Activated T-cell treated with anti-CD3 and anti-CD28 coated beads, Interleukin-2, amount 50 U/mL, for 4 hours (primary cell): ENCODE results near the gene RIMBP2. TPM values are rescaled to one million over a fixed set of nuclear protein-coding genes. Genes with fewer than 3 reads are reported as not detected.

ENCODE experiments used
- ATAC-seq, 2 donors: fragments of 200-7000 bp; cut with Tn5 transposase; one replicate each; pipeline ENCODE4 v1.10.0; 2021
- DNase-seq: peaks from one replicate; pipeline ENCODE4 v3.0.0-alpha.2; 2020
- H3K27me3 Mint-ChIP-seq: one replicate; pipeline ENCODE4 v1.8.0; 2021; ENCODE audit warnings: low read depth, mixed read lengths
- H3K36me3 Mint-ChIP-seq: one replicate; pipeline ENCODE4 v1.8.0; 2022; ENCODE audit warnings: mixed read lengths; ENCODE audit not compliant: insufficient read depth
- H3K4me1 Mint-ChIP-seq: one replicate; pipeline ENCODE4 v1.8.0; 2021; ENCODE audit warnings: low read depth, mixed read lengths
- H3K4me3 Mint-ChIP-seq: one replicate; pipeline ENCODE4 v1.8.0; 2021; ENCODE audit warnings: mild to moderate bottlenecking, moderate library complexity, mixed read lengths
- H3K9me3 Mint-ChIP-seq: one replicate; pipeline ENCODE4 v1.8.0; 2021; ENCODE audit warnings: mixed read lengths
- total RNA-seq, 3 donors: library from RNA; stranded (reverse); gene quantifications; one replicate each; pipeline ENCODE4 v1.2.1, GENCODE V29; 2021

Gene RIMBP2
- total RNA-seq, 3 donors from 2014 or later = not detected

DNA sequence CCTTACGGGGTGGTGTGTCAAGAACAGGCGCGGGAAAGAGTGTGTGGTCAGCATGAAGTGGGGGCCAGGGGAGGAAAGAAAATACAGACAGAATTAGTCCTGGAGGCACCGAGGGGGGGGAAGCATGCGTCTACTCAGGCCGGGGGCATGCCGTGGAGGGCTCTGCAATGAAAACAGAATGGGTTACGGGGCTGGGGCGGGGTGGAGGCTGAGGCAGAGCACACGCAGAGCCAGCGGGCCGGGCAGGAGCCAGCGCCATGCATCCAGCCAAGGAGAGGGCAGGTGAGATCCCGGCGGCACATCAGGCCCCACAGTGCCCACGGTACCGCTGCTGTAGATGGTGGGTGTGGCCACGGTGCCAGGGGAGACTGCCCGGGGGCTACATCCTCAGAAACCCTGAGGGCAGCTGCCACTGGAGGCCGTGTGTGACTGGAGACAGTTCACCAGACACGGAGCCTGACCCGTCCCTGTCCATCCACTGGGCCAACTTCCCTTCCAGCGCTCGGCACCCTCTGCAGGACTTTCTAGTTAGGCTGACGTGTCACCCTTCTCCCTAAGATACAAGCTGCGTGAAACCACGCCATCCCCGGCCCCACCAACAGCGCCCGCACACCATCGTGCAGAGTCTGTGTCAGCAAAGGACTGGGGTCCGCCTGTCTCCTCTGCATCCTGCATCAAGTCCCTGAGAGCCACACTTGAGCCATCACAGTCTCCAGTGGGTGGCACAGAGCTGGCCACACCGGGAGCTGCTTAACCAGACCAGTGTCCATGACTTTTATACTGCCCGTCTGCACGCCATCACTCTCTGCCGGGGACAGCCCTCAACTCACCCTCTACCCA is 291.0 kb downstream of the RIMBP2 start:
- ATAC-seq = no peak
- no peaks in the 10 kb centered on the region for H3K4me1 Mint-ChIP-seq
- no peaks in the 10 kb centered on the region for H3K36me3 Mint-ChIP-seq
- H3K27me3 Mint-ChIP-seq = no peaks in the 10 kb centered on the region
- DNase-seq = no peak
- H3K9me3 Mint-ChIP-seq = no peaks in the 10 kb centered on the region
- H3K4me3 Mint-ChIP-seq = no peak overlapping the region

DNA sequence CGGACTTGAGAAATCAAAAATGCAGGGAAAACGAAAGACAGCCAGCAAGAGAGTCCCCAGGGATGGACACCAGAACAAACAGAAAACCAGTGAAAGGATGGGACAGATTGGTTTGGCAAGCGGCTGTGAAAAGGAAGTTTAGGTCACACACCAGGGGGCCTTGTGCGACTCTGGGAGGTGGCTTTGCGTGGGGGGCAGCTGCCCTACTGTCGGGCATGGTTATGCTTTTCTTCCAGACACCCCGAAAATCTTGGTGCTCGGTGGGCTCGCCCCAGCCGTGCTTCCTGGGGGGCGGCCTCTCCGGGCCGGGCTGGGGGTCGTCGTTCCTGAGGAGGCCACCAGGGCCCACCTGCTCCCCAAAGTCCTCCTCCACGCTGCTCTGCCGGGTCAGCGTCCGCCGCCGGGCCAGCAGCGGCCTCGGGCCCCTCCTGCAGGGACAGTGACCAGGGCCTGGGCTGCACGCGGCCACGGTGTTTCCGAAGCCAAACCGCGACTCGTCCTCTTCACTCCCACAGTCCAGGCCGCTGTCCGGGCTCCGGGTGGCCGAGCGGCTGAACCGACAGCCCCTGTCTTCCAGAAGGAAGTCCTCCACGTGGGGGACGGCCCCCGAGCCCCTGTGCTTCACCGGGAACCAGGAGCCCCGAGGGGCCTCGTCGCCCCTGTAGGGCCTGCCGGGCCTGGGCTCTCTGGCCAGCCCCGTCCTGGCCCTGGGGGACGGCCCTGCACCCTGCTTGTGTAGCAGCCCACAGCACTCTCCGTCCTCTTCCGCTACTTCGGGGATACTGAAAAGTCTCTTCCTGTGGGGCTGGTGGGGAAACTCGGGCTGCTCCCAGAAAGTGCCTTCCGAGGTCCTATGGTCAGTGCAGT is 291.9 kb downstream of the RIMBP2 start:
- Mint-ChIP-seq H3K27me3 (peaks cover 2% of the 10 kb centered on the region), H3K4me3 (no peak overlapping the region), H3K4me1 (no peaks in the 10 kb centered on the region), H3K9me3 (no peaks in the 10 kb centered on the region), H3K36me3 (no peaks in the 10 kb centered on the region)
- DNase-seq (no peak), ATAC-seq (no peak)

DNA sequence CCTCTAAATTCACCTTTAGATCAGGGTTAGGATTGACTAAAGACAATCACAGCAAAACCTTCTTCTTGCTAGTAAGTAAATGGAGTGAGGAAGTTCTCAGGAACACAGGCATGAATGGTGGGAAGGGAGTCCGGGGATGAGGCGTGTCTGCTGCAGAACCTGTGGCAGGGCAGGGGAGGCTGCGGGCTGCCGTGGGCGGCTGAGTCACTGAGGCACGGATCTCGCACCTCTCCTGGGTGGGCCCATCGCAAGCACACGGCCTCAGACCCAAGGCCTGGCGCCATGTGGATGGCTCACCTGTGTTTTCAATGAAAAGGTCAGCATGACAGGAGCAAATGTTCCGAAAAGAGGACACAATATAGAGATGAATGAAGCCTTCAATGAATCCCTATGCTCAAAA is 293.0 kb downstream of the RIMBP2 start:
- no peaks in the 10 kb centered on the region for H3K4me1 Mint-ChIP-seq
- H3K27me3 Mint-ChIP-seq = peaks cover 2% of the 10 kb centered on the region
- H3K9me3 Mint-ChIP-seq = no peaks in the 10 kb centered on the region
- ATAC-seq = no peak
- no peak for DNase-seq
- H3K36me3 Mint-ChIP-seq = no peaks in the 10 kb centered on the region
- no peak overlapping the region for H3K4me3 Mint-ChIP-seq

DNA sequence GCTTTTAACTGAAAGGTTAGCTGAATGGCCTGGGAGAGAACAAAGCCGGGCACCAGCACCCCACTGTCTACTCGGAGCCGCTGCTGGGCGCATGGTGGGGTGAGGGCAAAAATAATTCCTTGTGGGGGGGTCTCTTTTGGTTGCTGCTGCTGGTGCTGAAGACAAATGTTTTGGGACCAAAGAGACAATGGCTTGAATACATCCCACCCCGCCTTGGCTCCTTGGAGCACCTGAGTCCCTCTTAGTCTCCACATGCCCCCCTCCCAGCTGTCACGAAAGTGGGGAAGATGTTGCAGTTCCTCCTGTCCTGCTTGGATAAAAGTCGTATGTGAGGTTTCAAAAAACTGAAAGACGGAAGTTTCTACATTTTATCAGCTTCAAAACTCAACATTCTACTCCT is 293.4 kb downstream of the RIMBP2 start:
- no peak for ATAC-seq
- Mint-ChIP-seq H3K4me3 (no peak overlapping the region), H3K4me1 (no peaks in the 10 kb centered on the region), H3K9me3 (no peaks in the 10 kb centered on the region), H3K36me3 (no peaks in the 10 kb centered on the region), H3K27me3 (peaks cover 2% of the 10 kb centered on the region)
- no peak for DNase-seq

DNA sequence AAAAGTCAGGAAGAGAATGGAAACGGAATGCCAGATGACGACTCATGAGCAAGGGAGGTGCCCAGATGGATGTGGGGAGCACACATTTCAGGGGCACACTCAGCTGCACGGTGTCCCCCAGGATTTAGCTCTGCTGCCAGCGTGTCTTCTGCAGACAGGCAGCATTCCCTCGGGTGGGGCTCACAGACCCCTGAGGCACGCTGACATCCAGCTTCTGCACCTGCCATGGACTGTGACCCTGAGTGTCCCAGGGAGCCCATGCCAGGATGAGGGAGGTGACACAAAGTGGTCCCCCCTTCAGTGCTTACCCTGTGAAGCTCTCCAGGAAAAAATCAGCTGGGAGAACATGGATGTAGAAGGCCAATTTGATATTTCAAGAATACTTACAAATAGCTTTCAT is 294.2 kb downstream of the RIMBP2 start:
- Mint-ChIP-seq H3K27me3 (peaks cover 2% of the 10 kb centered on the region), H3K36me3 (no peaks in the 10 kb centered on the region), H3K4me3 (no peak overlapping the region), H3K4me1 (no peaks in the 10 kb centered on the region), H3K9me3 (no peaks in the 10 kb centered on the region)
- ATAC-seq (no peak), DNase-seq (no peak)

DNA sequence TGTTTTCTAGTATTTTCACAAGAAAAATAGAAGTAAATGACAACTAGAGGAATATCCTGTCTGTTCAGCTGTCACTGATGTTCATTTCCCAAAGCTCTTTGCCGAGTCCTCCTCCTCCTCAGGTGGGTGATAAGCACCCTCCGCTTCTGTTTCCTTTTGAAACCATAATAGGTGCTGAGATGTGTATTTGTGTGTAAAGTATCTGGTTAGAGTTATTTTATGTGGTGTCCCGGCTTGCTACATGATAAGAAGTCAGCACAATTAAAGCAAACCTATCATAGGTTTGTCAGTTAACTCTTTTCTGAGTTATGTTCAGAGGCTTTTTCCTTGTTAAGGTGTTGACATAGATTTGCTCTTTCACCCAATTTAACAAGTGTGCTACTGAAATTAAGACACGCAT is 296.0 kb downstream of the RIMBP2 start:
- no peaks in the 10 kb centered on the region for H3K9me3 Mint-ChIP-seq
- H3K4me3 Mint-ChIP-seq = no peak overlapping the region
- DNase-seq (no peak), ATAC-seq (no peak)
- peaks cover 2% of the 10 kb centered on the region for H3K27me3 Mint-ChIP-seq
- no peaks in the 10 kb centered on the region for H3K36me3 Mint-ChIP-seq
- H3K4me1 Mint-ChIP-seq = no peaks in the 10 kb centered on the region

DNA sequence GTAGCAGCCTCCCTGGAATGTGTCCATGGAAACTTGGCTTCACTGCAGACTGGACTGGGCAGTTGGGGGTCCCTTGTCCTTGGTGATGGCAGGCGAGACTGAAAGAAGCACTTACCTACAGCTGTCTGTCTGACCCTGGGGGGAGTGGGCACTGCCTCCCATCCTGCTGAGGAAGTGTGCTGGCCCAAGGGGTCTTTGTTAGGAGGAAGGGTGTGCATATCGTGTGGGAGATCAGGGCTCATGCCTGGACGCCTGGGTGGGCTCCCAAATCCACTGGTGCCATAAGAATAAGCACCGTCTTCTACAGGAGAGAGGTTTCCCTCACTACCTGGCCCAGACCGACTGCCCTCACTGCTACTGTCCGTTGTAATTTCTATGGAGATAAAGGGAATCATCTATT is 297.0 kb downstream of the RIMBP2 start:
- no peaks in the 10 kb centered on the region for H3K36me3 Mint-ChIP-seq
- DNase-seq (no peak), ATAC-seq (no peak)
- H3K9me3 Mint-ChIP-seq = no peaks in the 10 kb centered on the region
- H3K4me1 Mint-ChIP-seq = no peaks in the 10 kb centered on the region
- H3K4me3 Mint-ChIP-seq = no peak overlapping the region
- H3K27me3 Mint-ChIP-seq = peaks cover 2% of the 10 kb centered on the region

DNA sequence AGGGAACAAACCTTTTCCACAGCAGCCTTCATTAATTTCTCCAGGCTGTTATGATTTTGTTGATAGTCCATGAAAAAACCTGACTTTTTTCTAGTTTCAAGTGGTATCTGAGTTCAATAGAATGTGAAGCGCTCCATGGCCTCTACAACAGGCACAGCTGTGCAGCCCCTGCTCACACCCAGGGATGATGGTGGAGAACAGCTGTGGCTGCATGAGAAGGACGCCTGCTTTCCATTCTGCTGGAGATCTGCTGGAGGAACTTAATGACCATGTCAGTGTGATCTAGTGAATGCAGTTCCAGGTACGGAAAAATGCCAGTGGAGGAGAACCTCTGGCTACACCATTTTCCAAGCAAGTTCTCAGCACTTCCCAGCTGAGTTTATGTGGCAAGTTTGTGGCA is 297.8 kb downstream of the RIMBP2 start:
- DNase-seq (no peak), ATAC-seq (no peak)
- H3K4me3 Mint-ChIP-seq = no peak overlapping the region
- H3K4me1 Mint-ChIP-seq = no peaks in the 10 kb centered on the region
- H3K36me3 Mint-ChIP-seq = no peaks in the 10 kb centered on the region
- peaks cover 2% of the 10 kb centered on the region for H3K27me3 Mint-ChIP-seq
- no peaks in the 10 kb centered on the region for H3K9me3 Mint-ChIP-seq

DNA sequence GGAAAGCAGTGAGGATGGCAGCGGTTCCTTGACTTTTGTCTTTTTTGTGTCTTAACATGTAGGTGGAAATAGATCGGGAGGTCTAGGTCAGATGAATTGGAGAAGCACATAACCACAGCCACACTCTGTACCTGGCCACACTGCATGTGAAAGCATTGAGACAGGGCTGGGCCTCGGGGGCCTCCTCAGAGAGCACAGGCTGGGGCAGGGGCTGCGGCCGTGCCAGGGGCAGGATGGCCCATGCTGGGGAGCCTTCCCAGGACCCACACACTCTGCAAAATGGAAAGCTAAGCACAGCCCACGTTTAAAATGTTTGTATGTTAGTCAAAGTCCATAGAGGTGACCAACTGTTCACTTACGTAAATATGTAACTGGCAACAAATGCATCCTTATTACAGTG is 301.7 kb downstream of the RIMBP2 start:
- Mint-ChIP-seq H3K27me3 (peaks cover under 1% of the 10 kb centered on the region), H3K9me3 (no peaks in the 10 kb centered on the region), H3K4me3 (no peak overlapping the region), H3K4me1 (no peaks in the 10 kb centered on the region), H3K36me3 (no peaks in the 10 kb centered on the region)
- DNase-seq = no peak
- ATAC-seq = no peak

DNA sequence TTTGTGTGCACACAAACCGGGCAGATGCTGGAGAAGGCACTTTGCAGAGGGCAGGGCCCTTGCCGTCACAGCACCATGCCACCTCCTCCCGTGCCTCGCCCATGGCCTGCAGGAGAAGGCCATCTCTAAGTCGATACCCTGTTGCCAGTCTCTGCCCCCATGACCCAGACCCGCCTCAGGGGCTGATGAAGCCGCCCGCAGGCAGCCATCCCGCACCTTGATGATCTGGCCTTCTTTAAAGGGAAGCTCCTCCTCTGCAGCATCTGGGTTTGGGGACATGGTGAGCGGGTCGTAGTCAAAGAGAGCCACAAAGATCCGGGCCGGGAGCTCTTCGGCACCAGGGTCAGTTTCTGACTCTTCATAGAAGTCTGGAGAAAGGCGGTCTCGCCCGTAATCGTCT is 302.2 kb downstream of the RIMBP2 start:
- Mint-ChIP-seq H3K9me3 (no peaks in the 10 kb centered on the region), H3K36me3 (no peaks in the 10 kb centered on the region)

DNA sequence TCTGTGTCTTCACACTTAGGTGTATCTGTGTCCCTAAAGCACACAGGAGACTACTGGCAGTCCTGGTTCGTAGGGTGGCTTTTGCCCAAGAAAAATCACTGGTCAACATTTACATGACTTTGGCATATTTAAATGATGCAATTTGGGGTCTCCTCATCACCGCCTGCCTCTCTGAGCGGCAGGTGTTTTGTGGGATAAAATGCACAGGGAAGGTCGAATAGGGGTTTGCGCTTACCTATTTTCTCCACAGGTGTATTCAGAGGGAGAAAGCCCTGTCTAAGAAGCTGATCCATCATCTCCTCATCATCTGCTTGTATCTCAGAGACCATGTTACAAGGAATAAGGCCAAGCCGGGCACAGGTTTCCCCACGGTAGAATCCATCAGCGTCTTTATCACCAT is 303.7 kb downstream of the RIMBP2 start:
- no peak for DNase-seq
- Mint-ChIP-seq H3K9me3 (no peaks in the 10 kb centered on the region), H3K36me3 (no peaks in the 10 kb centered on the region), H3K27me3 (no peaks in the 10 kb centered on the region), H3K4me1 (no peaks in the 10 kb centered on the region), H3K4me3 (no peak overlapping the region)
- ATAC-seq = no peak

More for the DNA sequence above, 302.2 kb downstream of the RIMBP2 start:
- Mint-ChIP-seq H3K27me3 (no peaks in the 10 kb centered on the region), H3K4me1 (no peaks in the 10 kb centered on the region), H3K4me3 (no peak overlapping the region)
- ATAC-seq = no peak
- no peak for DNase-seq

DNA sequence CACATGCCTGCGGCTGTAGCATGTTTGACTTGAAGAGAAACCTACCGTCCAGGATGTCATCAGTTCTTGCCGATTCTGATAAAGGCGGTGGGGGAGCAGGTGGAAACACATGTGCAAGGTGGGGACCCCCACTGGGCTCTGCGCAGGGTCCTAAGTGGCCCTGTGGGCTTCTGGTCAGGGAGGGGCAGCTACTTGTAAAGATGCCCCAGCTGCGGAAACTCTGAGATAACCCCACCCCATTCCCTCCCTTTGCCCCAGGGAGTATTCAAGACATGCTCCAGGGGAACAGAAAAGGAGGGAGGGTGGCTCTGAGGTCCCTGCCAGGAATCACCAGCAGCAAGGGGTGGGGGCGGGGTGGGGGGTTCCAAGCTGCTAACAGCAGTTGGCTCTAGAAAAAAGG is 310.8 kb downstream of the RIMBP2 start:
- H3K9me3 Mint-ChIP-seq = no peaks in the 10 kb centered on the region
- no peak overlapping the region for H3K4me3 Mint-ChIP-seq
- DNase-seq (no peak), ATAC-seq (no peak)
- no peaks in the 10 kb centered on the region for H3K36me3 Mint-ChIP-seq
- no peaks in the 10 kb centered on the region for H3K4me1 Mint-ChIP-seq
- H3K27me3 Mint-ChIP-seq = peaks cover 9% of the 10 kb centered on the region

DNA sequence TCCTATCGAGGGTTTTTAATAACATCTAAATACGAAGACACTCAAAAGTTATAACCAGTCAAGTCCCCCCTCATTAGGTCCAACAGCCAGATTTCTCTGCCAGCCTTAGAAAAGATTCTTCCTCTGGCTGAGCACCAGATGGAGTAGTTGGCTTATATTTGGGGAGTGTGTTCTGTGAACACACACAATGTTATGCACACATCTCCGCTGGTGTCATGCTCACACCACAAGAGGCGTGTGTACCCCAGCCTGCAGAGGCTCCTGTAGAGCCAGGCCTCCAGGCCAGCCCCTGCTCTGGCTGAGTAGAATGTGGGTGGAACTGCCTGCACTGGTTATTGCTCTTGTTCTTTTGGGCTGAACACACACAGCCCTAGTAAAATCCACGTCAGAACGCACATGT is 314.4 kb downstream of the RIMBP2 start:
- H3K27me3 Mint-ChIP-seq = peaks cover 12% of the 10 kb centered on the region
- H3K4me3 Mint-ChIP-seq = no peak overlapping the region
- ATAC-seq = no peak
- H3K36me3 Mint-ChIP-seq = no peaks in the 10 kb centered on the region
- no peak for DNase-seq
- no peaks in the 10 kb centered on the region for H3K4me1 Mint-ChIP-seq
- H3K9me3 Mint-ChIP-seq = no peaks in the 10 kb centered on the region

DNA sequence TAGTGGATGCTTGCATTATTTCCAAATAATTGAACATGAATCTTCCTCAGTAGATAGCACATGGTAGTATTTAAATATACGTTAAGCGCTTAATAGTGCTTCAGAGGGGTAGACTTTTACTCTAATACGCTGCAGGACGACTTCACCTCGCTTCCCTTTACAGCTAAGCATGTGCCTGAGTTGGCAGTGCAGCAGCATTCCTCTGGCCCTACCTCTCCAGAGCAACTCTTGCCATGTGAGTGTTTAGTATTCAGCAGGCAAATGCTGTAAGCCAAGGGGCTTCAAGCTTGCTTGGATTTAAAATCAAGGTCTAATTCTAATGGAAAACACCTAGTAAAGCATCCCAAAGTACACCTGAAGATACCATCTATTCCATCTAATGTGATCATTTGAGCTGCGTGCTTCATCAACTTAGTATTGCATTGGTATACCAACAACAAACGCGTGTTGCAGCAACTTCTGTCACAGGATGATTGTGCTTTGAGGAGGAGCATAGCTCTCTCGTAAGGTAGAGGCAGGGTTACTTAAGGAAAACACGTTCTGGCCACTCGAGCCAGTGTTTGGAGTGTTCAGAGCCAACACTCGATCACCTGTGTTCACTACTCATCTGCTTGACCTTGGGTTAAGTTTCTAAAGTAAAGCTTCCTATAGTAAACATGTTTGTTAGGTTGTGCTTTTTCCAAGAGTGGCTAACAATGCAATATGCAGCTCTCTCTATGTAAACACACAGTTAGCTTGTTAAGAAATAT is 317.8 kb downstream of the RIMBP2 start:
- H3K27me3 Mint-ChIP-seq = peaks cover 15% of the 10 kb centered on the region

More for the DNA sequence above, 317.8 kb downstream of the RIMBP2 start:
- Mint-ChIP-seq H3K36me3 (no peaks in the 10 kb centered on the region), H3K4me3 (no peak overlapping the region), H3K9me3 (no peaks in the 10 kb centered on the region), H3K4me1 (no peaks in the 10 kb centered on the region)
- DNase-seq (no peak), ATAC-seq (no peak)
